ENCODE results near the gene ZFP36L1. TPM values are rescaled to one million over a fixed set of nuclear protein-coding genes. Genes with fewer than 3 reads are reported as not detected.

ZFP36L1 gene
- polyA plus RNA-seq, 1 donor: 163 TPM

- DNase-seq (ENCODE audit: low read depth): no peak
These were observed 2.9 kb upstream of the ZFP36L1 start for GRCh38 chr14:68795597-68796417.

- DNase-seq (ENCODE audit: low read depth): no peak
These were observed 2.2 kb upstream of the ZFP36L1 start for GRCh38 chr14:68794851-68795596.

GRCh38 chr14:68794130-68794850 lies 1.4 kb upstream of the ZFP36L1 start:
- no peak for DNase-seq (ENCODE audit: low read depth)

GRCh38 chr14:68793734-68794129 lies 865 bp upstream of the ZFP36L1 start:
- no peak for DNase-seq (ENCODE audit: low read depth)

GRCh38 chr14:68792678-68792978 lies 239 bp downstream of the ZFP36L1 start:
- DNase-seq (ENCODE audit: low read depth): no peak

- no peak for DNase-seq (ENCODE audit: low read depth)
These were observed 777 bp downstream of the ZFP36L1 start for GRCh38 chr14:68791902-68792677.

- no peak for DNase-seq (ENCODE audit: low read depth)
These were observed 1.6 kb downstream of the ZFP36L1 start for GRCh38 chr14:68791078-68791901.

- DNase-seq (ENCODE audit: low read depth): no peak
These were observed 2.2 kb downstream of the ZFP36L1 start for GRCh38 chr14:68790644-68791077.

- DNase-seq (ENCODE audit: low read depth): no peak
These were observed 2.8 kb downstream of the ZFP36L1 start for GRCh38 chr14:68789821-68790643.

GRCh38 chr14:68788996-68789820 lies 3.7 kb downstream of the ZFP36L1 start:
- no peak for DNase-seq (ENCODE audit: low read depth)

- DNase-seq (ENCODE audit: low read depth): no peak
These were observed 4.4 kb downstream of the ZFP36L1 start for GRCh38 chr14:68788275-68788995.

- DNase-seq (ENCODE audit: low read depth): no peak
These were observed 5.5 kb downstream of the ZFP36L1 start for GRCh38 chr14:68787092-68787992.

- DNase-seq (ENCODE audit: low read depth): no peak
These were observed 6.3 kb downstream of the ZFP36L1 start for GRCh38 chr14:68786491-68787091.

- DNase-seq (ENCODE audit: low read depth): no peak
These were observed 7.1 kb downstream of the ZFP36L1 start for GRCh38 chr14:68785534-68786490.

- DNase-seq (ENCODE audit: low read depth): no peak
These were observed 7.8 kb downstream of the ZFP36L1 start for GRCh38 chr14:68784978-68785533.

Measured in forelimb muscle (tissue), 1 donor.